ENCODE results near the gene ASCC1.
"Not testable (repeated sequence)": the region's sequence is repeated elsewhere in the genome, so short reads cannot be mapped to it uniquely, and the experiment has no call there.

ASCC1 gene

GRCh38 chr10:72229261-72230251 lies 13.5 kb upstream of the ASCC1 start:
- no peak for TF ChIP-seq CTCF (IDR thresholded peaks at IDR 0.05; ENCODE audit: control extremely low read depth, extremely low read depth, low read depth, missing control alignments)
- ChIA-PET POLR2A (interaction anchor here (0.6 to 1.3 kb wide), 2 partner anchors 15 to 44 kb away, joined by 4 to 5 read pairs; partner anchors contain the start of gene DDIT4), CTCF (interaction anchor here (1.0 to 2.4 kb wide), 7 partner anchors 9 to 181 kb away, joined by 3 to 6 read pairs (median 4); no protein-coding TSS in a partner anchor)
- no peak for DNase-seq (ENCODE audit: extremely low spot score)

GRCh38 chr10:72228318-72228751 lies 12.3 kb upstream of the ASCC1 start:
- no peak for TF ChIP-seq CTCF (IDR thresholded peaks at IDR 0.05; ENCODE audit: control extremely low read depth, extremely low read depth, low read depth, missing control alignments)
- CTCF ChIA-PET = interaction anchor here (0.9 to 2.4 kb wide), 3 partner anchors 10 to 109 kb away, joined by 3 to 6 read pairs (median 3); no protein-coding TSS in a partner anchor
- no peak for DNase-seq (ENCODE audit: extremely low spot score)
- POLR2A ChIA-PET = interaction anchor here (0.6 to 1.3 kb wide), 3 partner anchors 12 to 45 kb away, joined by 4 to 8 read pairs (median 5); partner anchors contain the start of gene DDIT4

GRCh38 chr10:72227826-72228225 lies 11.8 kb upstream of the ASCC1 start:
- TF ChIP-seq CTCF (IDR thresholded peaks at IDR 0.05; ENCODE audit: control extremely low read depth, extremely low read depth, low read depth, missing control alignments) = no peak
- DNase-seq (ENCODE audit: extremely low spot score) = no peak
- CTCF ChIA-PET = interaction anchor here (0.9 to 12.8 kb wide), 2 partner anchors 10 to 108 kb away, joined by 3 to 65 read pairs; no protein-coding TSS in a partner anchor
- POLR2A ChIA-PET = interaction anchor here (0.7 kb wide), 1 partner anchor 13 kb away, joined by 8 read pairs; no protein-coding TSS in a partner anchor

GRCh38 chr10:72226418-72227027 lies 10.4 kb upstream of the ASCC1 start:
- ChIA-PET POLR2A (interaction anchor here (1.4 kb wide), 1 partner anchor 47 kb away, joined by 3 read pairs; the partner anchor contains the start of gene DDIT4), CTCF (interaction anchor here (0.7 to 12.8 kb wide), 6 partner anchors 9 to 165 kb away, joined by 3 to 65 read pairs (median 4); no protein-coding TSS in a partner anchor)
- no peak for DNase-seq (ENCODE audit: extremely low spot score)
- TF ChIP-seq CTCF (IDR thresholded peaks at IDR 0.05; ENCODE audit: control extremely low read depth, extremely low read depth, low read depth, missing control alignments) = no peak

GRCh38 chr10:72224191-72224590 lies 8.1 kb upstream of the ASCC1 start:
- CTCF ChIA-PET = interaction anchor here (0.9 to 12.8 kb wide), 13 partner anchors 8 to 328 kb away, joined by 3 to 65 read pairs (median 6); no protein-coding TSS in a partner anchor
- POLR2A ChIA-PET; DNase-seq (ENCODE audit: extremely low spot score): not testable (repeated sequence)

- no peak for TF ChIP-seq CTCF (IDR thresholded peaks at IDR 0.05; ENCODE audit: control extremely low read depth, extremely low read depth, low read depth, missing control alignments)
- CTCF ChIA-PET = interaction anchor here (0.9 to 12.8 kb wide), 14 partner anchors 9 to 327 kb away, joined by 3 to 65 read pairs (median 6); no protein-coding TSS in a partner anchor
- POLR2A ChIA-PET = no interaction called here
- DNase-seq (ENCODE audit: extremely low spot score) = no peak
These were observed 7.6 kb upstream of the ASCC1 start for GRCh38 chr10:72223743-72224101.

Data from GM10248 (cell line).